Erythroblast (primary cell): ENCODE measurements around the gene PCDHB9.

Experiments
- GATA1 ChIP-seq: IDR thresholded peaks from 2 replicates; pipeline ENCODE4 v1.6.1; 2011; ENCODE audit warnings: low read depth, mild to moderate bottlenecking, control low read depth, low read length, moderate library complexity
- POLR2A ChIP-seq: IDR thresholded peaks from 2 replicates; pipeline ENCODE4 v1.6.1; 2011; ENCODE audit warnings: mild to moderate bottlenecking, low read length

DNA sequence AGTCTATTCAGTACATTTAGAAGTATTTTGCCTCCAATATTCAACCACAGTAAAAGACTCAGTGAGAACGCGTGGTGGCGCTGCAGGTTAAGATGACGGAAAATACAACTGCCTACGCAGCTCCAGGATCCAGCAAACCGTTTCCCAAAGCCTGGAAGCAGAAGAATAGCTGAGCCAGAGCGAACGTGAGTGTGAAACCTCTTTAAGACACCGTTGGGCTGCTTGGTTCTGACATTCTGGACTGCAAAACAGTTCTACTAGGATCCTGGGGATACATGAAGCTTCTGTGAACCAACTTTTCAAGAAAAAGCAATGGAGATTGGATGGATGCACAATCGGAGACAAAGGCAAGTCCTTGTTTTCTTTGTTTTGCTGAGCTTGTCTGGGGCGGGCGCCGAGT, 4.7 kb upstream of the PCDHB9 start, which contains the start of gene PCDHB16:
- TF ChIP-seq POLR2A (no peak), GATA1 (no peak)
